NK-92 (cell line): Measurements from ENCODE around the gene PSMD9.
"Not testable (repeated sequence)": the region's sequence is repeated elsewhere in the genome, so short reads cannot be mapped to it uniquely, and the experiment has no call there.

Source experiments
- DNase-seq: peaks from one replicate; lab custom pipeline; 2025; ENCODE audit not compliant: unreplicated experiment; lab: John Stamatoyannopoulos, UW

PSMD9 gene

DNA sequence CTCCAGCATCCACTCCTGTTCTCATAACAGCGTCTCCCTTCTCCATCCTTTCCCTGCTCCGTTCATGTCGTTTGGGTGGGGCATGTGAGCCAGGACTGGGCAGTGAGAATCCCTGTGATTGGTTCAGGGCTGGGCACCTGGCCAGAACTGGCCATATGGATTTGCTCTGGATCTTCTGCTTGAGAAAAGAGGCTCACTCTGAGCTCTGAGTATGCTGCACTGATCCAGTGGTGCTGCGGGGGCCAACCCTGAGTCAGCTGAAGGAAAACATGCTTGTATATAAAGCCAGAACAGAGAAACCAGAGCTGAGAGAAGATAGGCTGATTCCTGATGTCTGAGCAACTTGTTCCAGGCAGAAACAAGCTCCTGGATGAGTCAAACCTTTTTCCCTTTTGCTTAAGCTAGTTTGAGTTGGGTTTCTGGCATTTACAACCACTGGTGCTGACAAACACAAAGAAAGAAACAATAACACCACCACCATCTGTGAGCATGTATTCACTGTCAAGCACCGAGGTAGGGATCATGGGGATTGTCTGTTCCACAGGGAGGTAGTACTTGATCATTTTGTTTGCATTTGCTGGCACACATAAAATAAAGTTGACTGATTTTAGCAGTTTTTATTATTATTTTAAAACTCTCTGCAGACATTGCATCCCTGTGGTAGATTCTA, 15.9 kb upstream of the PSMD9 start:
- no peak for DNase-seq

DNA sequence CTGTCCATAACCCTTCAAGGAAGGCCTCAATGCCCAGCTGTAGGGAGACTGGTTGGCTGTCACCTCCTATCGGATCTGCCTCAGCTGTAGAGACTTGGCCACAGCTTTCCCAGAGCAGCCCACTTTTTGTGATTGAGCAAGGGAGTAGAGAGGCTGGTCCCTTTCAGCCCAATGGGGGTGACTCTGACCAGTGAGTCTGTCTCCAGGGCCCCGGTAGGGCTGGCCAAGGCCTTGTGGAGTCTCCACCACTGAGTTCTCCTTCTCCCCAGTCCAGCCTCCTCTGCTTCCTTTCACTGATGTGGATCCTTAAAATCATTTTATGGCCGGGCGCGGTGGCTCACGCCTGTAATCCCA, 15.4 kb upstream of the PSMD9 start:
- no peak for DNase-seq

DNA sequence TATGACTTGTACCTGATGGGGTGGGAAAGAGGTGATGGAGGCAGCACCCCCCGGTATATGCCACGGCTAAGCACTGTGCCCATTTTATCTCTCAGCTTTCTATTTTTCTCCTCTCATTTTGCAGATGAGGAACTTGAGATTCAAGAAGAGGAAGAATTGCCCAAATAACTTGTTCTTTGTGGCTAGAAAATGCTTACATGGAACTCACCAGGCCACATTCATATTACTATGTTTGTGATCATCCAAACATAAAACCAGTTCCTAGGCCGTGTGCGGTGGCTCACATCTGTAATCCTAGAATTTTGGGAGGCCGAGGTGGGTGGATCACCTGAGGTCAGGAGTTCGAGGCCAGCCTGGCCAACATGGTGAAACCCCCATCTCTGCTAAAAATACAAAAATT, 14.5 kb upstream of the PSMD9 start:
- DNase-seq = no peak

DNA sequence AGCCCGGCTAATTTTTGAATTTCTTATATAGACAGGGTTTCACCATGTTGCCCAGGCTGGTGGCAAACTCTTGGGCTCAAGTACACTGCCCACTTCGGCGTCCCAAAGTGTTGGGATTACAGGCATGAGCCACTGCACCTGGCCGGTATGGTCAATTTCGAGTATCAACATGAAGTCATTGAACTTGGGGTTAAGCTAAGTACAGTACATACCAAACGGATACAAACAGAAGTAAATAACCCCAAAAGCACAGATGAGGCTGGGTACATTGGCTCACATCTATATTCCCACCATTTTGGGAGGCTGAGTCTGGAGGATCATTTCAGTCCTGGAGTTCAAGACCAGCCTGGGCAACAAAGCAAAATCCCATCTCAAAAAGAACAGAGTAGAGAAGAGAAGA, 13.0 kb upstream of the PSMD9 start:
- DNase-seq = no peak

DNA sequence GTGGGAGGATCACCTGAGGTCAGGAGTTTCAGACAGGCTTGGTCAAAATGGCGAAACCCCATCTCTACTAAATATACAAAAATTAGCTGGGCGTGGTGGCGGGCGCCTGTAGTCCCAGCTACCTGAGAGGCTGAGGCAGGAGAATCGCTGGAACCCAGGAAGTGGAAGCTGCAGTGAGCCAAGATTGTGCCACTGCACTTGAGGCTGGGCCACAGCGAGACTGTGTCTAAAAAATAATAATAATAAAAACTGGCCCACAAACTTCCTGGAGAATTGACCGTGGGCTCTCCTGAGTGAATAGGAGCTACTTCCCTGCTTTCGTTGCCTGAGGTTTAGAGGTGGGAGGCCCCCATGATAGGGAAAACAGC, 12.5 kb upstream of the PSMD9 start:
- DNase-seq = not testable (repeated sequence)

DNA sequence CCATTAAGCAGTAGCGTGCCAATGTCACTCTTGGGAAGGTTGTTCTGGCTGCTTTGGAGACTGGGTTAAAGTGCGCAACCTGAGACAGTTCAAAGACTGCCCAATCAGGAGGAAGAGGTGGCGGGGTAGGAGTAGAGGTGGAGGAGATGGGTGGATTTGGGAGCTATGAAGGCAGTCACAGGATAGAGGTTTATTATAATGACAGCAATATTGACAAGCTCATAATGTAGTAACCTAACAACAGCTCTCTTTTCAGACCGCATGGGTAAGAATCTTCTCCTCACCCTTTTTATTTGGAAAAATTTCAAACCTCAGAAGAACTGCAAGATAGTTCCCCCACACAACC, 5.3 kb upstream of the PSMD9 start:
- DNase-seq = no peak

DNA sequence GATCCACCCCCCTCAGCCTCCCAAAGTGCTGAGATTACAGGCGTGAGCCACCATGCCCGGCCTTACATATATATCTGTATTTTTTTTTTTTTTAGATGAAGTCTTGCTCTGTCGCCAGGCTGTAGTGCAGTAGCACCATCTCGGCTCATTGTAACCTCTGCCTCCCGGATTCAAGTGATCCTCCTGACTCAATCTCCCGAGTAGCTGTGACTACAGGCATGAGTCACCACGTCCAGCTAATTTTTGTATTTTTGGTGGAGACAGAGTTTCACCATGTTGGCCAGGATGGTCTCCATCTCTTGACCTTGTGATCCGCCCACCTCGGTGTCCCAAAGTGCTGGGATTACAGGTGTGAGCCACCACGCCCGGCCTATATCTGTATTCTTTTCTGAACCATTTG, 3.5 kb upstream of the PSMD9 start:
- not testable (repeated sequence) for DNase-seq

DNA sequence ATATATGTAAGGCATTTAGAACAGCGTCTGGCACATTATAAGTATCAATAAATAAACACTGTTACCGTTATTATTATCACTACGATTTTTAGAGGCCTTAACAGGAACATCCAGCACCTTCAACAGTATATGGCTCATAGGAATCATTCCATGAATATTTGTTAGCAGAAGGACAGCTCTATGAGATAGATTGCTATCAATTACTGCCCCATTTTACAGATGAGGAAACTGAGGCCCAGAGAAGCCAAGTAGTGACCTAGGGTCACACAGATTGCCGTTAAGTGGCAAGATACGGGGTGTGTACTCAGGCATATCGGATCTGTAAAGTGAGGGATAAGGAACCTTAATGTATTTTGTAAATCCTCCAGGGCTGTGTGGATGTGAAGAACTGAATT, 510 bp upstream of the PSMD9 start:
- DNase-seq = no peak

DNA sequence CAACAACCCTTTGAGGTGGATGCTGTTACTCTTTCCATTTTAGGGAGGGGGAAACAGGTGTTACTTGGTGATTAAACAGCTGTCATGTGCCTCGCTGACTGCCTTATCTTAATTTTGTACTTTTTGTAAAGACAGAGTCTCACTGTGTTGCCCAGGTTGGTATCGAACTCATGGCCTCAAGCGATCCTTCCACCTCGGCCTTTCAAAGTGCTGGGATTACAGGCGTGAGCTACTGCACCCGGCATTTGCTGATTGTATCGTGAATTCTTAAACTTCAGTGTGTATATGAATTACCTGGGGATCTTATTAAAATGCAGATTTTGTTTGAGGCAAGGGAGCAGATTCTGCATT, 659 bp downstream of the PSMD9 start:
- no peak for DNase-seq

DNA sequence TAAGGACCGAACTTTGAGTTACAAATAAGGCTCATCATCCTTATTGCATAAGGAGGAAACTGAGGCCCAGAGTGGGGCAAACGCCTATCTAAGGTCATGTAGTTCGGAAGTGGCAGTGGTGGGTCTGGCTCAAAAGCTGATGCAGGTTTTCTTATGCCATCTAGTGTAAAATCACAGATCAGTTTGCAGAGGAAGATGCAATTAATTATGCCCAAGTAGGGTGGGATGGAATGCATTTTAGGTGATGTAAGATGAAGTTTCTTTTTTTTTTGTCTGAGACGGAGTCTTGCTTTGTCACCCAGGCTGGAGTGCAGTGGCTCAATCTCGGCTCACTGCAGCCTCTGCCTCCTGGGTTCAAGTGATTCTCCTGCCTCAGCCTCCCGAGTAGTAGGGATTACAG, 1.1 kb downstream of the PSMD9 start:
- not testable (repeated sequence) for DNase-seq

DNA sequence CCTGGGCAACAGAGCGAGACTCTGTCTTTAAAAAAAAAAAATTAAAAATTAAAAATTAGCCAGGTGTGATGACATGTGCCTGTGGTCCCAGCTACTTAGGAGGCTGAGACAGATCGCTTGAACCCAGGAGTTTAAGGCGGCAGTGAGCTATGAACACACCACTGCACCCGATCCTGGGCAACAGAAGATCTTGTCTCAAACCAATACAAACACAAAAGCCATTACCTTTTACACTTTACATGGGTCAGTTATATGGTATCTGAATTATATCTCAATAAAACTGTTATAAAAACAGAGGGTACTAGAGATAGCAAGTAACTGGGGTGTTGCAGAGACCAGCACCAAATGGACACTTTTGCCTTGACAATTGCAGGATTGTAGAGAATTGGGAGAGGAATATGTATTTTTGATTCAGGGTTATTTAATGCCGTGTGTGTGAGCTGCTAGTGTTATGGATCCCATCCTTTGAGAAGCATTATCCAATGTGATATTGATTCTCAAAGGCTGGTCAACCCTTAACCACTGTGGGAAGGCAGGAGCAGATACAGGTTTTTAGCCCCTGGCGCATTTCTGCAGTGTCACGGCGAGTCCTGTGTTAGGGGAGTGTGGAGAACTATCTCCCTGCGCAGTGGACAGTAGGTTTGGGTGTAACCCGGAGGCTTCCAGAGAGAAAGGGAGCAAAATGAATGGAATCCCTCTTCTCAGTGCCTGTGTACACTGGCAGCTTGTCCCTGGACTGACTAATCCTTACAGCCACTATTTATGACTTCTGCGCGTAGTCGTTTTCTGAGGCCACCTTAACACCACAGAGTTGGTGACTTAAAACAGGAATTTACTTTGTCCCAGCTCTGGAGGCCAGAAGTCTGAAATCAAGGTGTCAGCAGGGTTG, 4.3 kb downstream of the PSMD9 start:
- DNase-seq = no peak

DNA sequence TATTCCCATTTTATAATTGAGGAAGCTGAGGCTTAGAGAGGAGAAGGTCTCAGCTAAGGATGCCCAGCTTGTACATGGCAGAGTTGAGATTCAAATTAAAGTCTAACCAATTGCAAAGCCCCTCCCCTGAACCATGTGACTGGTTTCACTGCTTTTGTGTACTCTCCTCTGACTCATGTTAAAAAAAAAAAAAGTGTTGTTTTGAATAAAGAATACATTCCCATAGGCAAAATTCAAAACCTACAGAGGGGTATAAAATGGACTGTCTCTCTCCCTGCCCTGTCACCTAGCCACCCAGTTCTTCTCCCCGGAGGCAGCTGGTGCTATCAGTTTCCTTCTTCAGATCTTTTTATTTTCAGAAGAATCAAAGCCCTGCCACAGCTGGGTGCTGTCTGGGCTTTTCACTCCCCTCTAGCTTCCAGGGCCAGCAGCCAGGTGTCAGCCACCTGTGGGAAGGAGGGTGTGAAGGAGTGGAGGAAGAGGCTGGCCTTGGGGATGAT, 5.4 kb downstream of the PSMD9 start:
- no peak for DNase-seq

DNA sequence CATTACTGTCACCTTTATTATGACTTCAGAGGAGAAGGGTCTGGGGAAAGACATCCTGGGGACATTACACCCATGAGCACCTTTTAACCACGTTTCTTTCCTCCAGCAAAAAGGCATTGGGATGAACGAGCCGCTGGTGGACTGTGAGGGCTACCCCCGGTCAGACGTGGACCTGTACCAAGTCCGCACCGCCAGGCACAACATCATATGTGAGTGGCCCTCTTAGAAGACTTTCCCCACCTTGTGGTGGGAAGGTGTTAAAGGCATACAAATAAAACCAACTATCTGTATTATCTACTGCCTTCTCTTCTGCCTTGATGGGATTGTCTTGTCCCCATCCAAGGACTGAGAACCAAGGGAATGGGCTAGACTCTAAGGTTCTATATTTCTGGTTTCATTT, 6.0 kb downstream of the PSMD9 start:
- DNase-seq = no peak

DNA sequence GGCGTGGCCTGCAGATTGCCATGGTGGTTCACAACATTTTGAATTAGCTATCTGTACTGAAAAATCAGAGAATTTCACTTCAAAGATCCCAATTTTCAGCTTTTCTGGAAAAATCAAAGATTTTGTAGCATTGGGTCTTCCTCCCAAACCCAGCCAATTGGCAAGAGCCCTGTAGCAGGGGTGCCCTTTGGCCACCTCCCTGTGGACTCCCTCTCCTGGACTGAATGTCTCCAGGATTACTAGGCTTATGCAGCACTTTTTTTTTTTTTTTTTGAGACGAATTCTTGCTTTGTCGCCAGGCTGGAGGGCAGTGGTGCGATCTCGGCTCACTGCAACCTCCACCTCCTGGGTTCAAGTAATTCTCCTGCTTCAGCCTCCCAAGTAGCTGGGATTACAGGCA, 9.7 kb downstream of the PSMD9 start:
- DNase-seq = no peak

DNA sequence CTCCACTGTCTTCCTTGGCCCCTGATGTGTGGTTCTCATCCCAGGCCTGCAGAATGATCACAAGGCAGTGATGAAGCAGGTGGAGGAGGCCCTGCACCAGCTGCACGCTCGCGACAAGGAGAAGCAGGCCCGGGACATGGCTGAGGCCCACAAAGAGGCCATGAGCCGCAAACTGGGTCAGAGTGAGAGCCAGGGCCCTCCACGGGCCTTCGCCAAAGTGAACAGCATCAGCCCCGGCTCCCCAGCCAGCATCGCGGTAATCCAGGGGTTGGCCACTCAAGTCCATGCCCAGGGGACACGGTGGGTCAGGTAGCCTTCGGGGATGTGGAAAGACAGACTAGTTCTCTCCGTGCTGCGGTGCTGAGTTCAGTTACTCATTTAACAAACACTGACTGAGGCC, 11.0 kb downstream of the PSMD9 start:
- no peak for DNase-seq

DNA sequence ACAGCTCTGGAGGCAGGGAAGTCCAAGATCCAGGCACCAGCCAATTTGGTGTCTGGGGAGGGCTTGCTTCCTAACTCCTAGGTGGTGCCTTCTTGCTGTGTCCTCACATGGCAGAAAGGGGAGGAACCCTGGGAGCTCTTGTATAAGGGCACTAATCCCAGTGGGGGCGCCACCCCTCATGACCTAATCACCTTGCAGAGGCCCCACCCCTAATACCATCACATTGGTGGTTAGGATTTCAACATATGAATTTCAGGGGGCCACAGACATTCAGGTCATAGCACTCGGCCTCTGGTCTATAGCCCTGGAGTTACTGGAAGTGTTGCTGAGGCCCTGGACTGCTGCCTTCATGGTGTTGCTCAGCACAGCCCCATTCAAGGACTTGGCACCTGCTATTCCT, 14.6 kb downstream of the PSMD9 start:
- DNase-seq = no peak

DNA sequence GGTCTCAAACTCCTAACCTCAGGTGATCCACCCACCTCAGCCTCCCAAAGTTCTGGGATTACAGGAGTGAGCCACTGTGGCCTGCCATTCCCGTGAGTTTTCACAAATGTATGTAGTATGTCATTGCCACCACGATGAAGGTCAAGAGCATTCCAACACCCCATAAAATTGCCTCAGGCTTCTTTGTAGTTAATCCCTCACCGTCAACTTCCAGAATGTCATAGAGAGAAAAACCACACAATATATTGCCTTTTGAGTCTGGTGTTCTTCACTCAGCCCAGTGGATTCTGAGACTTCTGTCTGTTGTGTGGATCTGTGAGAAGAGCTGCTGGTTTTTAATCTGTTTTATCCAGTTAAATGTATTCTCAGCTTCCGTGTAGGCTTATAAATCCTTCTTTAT, 17.2 kb downstream of the PSMD9 start:
- DNase-seq = no peak

DNA sequence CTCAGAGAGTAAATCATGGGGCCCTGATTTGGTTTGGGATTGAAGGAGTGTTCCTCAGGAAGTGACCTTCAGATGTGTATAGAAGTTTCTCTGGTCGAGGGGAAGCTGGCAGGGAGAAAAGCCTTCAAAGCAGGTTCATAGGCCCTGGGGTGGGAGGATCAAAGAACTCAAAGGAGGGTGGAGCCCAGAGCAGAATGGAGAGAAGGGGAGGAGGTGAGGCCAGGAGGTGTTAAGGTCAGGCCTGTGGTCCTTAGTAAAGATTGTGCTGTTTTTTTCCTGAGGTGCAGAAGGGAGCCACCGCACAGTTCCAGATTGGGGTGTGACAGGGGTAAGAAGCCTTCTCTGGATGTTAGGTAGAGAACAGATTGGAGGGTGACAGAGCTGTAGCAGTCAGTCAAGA, 20.1 kb downstream of the PSMD9 start:
- DNase-seq = no peak

DNA sequence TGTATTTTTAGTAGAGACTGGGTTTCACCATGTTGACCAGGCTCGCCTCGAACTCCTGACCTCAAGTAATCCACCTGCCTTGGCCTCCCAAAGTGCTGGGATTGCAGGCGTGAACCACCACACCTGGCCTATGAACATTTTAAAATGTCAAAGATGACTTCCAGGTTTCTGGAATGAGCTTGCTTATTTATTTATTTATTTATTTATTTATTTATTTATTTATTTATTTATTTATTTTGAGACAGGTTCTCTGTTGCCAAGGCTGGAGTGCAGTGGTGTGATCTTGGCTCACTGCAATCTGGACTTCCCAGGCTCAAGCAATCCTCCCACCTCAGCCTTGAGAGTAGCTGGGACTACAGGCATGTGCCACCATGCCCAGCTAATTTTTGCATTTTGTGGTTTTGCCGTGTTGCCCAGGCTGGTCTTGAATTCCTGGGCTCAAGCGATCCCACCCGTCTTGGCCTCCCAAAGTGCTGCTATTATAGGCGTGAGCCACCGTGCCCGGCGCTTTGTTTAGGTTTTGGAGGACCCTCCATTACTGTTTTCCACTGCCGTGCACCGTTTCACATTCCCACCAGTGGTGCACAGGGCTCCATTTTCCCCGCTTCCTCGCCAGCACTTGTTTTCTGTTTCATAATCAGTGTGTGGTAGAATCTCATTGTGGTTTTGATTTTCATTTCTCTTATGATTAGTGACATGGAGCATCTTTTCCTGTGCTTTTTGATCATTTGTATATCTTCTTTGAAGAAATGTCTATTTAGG, 23.4 kb downstream of the PSMD9 start:
- DNase-seq = no peak

DNA sequence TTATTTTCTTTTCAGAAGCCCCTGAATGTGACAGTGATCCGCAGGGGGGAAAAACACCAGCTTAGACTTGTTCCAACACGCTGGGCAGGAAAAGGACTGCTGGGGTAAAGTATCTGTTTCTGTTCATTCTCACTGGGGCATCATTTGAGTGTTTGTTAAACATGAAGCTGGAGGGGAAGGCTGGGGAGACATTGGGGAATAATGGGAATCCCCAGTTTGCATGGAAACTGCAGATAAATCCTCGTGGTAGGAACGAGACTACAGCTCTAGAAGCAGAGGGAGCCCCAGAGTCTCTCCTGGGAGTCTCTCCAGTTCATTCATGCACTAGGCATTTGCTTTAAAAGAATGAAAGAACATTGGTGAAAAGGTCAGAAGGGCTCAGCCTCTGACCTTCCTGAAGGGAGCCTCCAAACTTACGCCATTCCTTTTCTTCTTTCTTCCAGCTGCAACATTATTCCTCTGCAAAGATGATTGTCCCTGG, 27.3 kb downstream of the PSMD9 start:
- no peak for DNase-seq

DNA sequence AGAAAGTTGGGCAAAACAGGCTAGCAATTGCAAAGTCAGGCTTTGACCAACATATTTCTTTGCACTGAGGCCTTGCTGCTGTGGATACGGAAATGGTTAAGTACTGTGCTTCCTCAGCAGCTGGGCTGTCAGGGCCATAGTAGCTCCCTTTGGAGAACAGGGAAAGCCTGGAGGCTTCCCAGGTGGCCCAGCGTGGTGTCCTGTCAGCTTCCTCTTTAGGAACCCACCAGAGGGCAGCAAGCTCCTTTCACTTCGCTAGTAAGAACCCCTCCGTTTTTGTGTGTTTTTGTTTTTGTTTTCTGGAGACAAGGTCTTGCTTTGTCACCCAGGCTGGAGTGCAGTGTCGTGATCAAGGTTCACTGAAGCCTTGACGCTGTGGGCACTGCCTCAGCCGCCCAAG, 28.1 kb downstream of the PSMD9 start:
- no peak for DNase-seq
